Tibial artery (tissue), 4 donors: ENCODE measurements around the gene PTPRN2.
"Not testable (repeated sequence)": the region's sequence is repeated elsewhere in the genome, so short reads cannot be mapped to it uniquely, and the experiment has no call there.

ENCODE experiments used
- DNase-seq, 2 donors: peaks; one replicate each; pipeline ENCODE4 v3.0.0-alpha.2; 2019
- H3K27ac ChIP-seq, 2 donors: fragments of 200-600 bp; sonication (generic) in 1 of 2; 1 replicate in 1 of 2; 2 replicates in 1 of 2; pipeline ENCODE4 v1.5.1; 2018 to 2019; ENCODE audit warnings: mild to moderate bottlenecking in 1 of 2
- H3K27me3 ChIP-seq, 2 donors: fragments of 200-600 bp; sonication (generic) in 1 of 2; one replicate each; pipeline versions ENCODE4 v1.5.1 to v1.6.0; 2016 to 2019
- H3K36me3 ChIP-seq, 3 donors: fragments of 200-600 bp; sonication (generic) in 2 of 3; one replicate each; pipeline ENCODE4 v1.5.1; 2016 to 2019; ENCODE audit warnings: mild to moderate bottlenecking in 2 of 3
- H3K4me1 ChIP-seq, 4 donors: fragments of 200-600 bp; sonication (generic) in 2 of 4; 1 replicate in 3 of 4; 2 replicates in 1 of 4; pipeline ENCODE4 v1.5.1; 2016 to 2019
- H3K4me3 ChIP-seq, 2 donors: fragments of 200-600 bp; sonication (generic) in 1 of 2; 1 replicate in 1 of 2; 2 replicates in 1 of 2; pipeline ENCODE4 v1.5.1; 2018 to 2019; ENCODE audit warnings: mild to moderate bottlenecking in 2 of 2
- H3K9me3 ChIP-seq, 3 donors: fragments of 200-600 bp; sonication (generic) in 1 of 3; one replicate each; pipeline ENCODE4 v1.5.1; 2016 to 2019
- CTCF ChIP-seq, 2 experiments: fragments of 200-600 bp in 1 of 2; fragments of 450-650 bp in 1 of 2; IDR thresholded peaks; one replicate each; pipeline ENCODE4 v1.5.1; 2017 to 2019; ENCODE audit warnings: antibody characterized with exemption in 2 of 2, mild to moderate bottlenecking in 1 of 2, moderate library complexity in 1 of 2
- intact Hi-C: fragments of 100-400 bp; cut with DNase I; formaldehyde crosslinking; loops from one replicate; pipeline ENCODE4 v1.15.0; 2023; ENCODE audit warnings: low total_unique reads

The PTPRN2 gene

GRCh38 chr7:158463317-158463716, 124.3 kb downstream of the PTPRN2 start:
- TF ChIP-seq CTCF (IDR thresholded peaks at IDR 0.05): no peak
- peaks cover 0 to 4% of the 10 kb centered on the region in 2 donors for H3K27me3 ChIP-seq
- intact Hi-C loops: no loop called here
- DNase-seq: no peak
- no peaks in the 10 kb centered on the region for H3K9me3 ChIP-seq
- no peaks in the 10 kb centered on the region for H3K4me1 ChIP-seq
- no peak overlapping the region for H3K4me3 ChIP-seq
- no peaks in the 10 kb centered on the region for H3K36me3 ChIP-seq
- H3K27ac ChIP-seq: no peak overlapping the region

- no peaks in the 10 kb centered on the region for H3K27me3 ChIP-seq
- intact Hi-C loops: no loop called here
- no peak for TF ChIP-seq CTCF (IDR thresholded peaks at IDR 0.05)
- DNase-seq: no peak
- no peaks in the 10 kb centered on the region for H3K36me3 ChIP-seq
- no peak overlapping the region for H3K4me3 ChIP-seq
- H3K4me1 ChIP-seq: no peaks in the 10 kb centered on the region
- no peaks in the 10 kb centered on the region for H3K9me3 ChIP-seq
- no peak overlapping the region for H3K27ac ChIP-seq
Observed at GRCh38 chr7:158461824-158462223, 125.8 kb downstream of the PTPRN2 start.

- DNase-seq: no peak
- TF ChIP-seq CTCF (IDR thresholded peaks at IDR 0.05): no peak
- Histone ChIP-seq H3K9me3 (no peaks in the 10 kb centered on the region), H3K4me3 (no peak overlapping the region), H3K4me1 (no peaks in the 10 kb centered on the region), H3K36me3 (no peaks in the 10 kb centered on the region), H3K27ac (no peak overlapping the region), H3K27me3 (no peaks in the 10 kb centered on the region)
- intact Hi-C loops: no loop called here
Observed at GRCh38 chr7:158460665-158461064, 127.0 kb downstream of the PTPRN2 start.

DNA sequence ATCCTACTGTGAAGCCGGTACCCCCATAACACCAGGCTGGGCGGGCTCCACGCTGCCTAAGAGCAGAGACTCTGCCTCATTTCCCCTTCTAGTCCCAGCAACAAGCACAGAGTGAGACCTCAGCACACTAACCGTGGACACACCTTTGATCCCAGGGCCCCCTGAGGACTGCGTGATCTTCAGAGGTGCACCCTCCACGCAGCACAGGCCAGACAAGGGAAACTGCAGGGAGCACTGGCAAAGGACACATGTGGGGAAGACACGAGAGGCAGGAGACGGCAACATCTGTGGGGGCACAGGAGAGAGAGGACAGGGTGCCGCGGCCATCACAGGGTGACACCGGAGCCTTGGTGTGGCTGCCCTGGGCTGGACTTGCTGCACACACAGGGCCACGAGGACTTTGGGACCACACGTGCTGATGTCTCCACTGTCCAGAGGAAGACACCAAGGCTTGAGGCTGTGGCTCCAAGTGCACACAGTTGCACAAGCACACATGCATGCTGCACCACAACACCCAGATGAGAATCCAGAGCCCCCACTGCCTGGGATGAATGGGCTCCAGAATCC, 128.8 kb downstream of the PTPRN2 start:
- Histone ChIP-seq H3K27ac (no peak overlapping the region), H3K36me3 (no peaks in the 10 kb centered on the region), H3K9me3 (no peaks in the 10 kb centered on the region), H3K4me1 (no peaks in the 10 kb centered on the region), H3K4me3 (no peak overlapping the region), H3K27me3 (no peaks in the 10 kb centered on the region)
- intact Hi-C loops: no loop called here
- no peak for TF ChIP-seq CTCF (IDR thresholded peaks at IDR 0.05)
- peak in 1 of 2 donors; percentile 56 for DNase-seq

- no peak for TF ChIP-seq CTCF (IDR thresholded peaks at IDR 0.05)
- no peaks in the 10 kb centered on the region for H3K36me3 ChIP-seq
- peak in 1 of 2 donors; percentile 20 for DNase-seq
- H3K4me3 ChIP-seq: no peak overlapping the region
- no peak overlapping the region for H3K27ac ChIP-seq
- intact Hi-C loops: no loop called here
- H3K4me1 ChIP-seq: no peaks in the 10 kb centered on the region
- H3K9me3 ChIP-seq: no peaks in the 10 kb centered on the region
- no peaks in the 10 kb centered on the region for H3K27me3 ChIP-seq
Observed at GRCh38 chr7:158458096-158458495, 129.5 kb downstream of the PTPRN2 start.

DNA sequence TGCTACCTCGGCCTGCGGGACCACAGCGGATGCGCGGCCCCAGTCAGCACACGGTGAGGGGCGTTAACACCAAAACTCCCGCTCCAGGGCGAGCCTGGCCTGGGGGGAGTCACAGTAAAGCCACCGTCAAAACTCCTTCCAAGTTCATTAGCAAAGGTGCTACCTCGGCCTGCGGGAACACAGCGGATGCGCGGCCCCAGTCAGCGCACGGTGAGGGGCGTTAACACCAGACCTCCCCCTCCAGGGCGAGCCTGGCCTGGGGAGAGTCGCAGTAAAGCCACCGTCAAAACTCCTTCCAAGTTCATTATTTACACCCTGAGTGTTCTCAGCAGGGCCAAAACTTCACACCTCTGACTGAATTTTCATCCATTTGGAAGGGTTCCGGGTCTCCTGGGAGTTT, 130.0 kb downstream of the PTPRN2 start:
- H3K27me3 ChIP-seq, intact Hi-C loops, H3K4me1 ChIP-seq, DNase-seq, H3K4me3 ChIP-seq, H3K27ac ChIP-seq, H3K36me3 ChIP-seq, H3K9me3 ChIP-seq: not testable (repeated sequence)
